Fibroblast of villous mesenchyme (primary cell): ENCODE data around the gene TEDC2. TPM values are rescaled to one million over a fixed set of nuclear protein-coding genes. Genes with fewer than 3 reads are reported as not detected.

Experiments used
- DNase-seq: peaks from one replicate; pipeline ENCODE4 v3.0.0-alpha.2; 2010; ENCODE audit warnings: low read depth
- H3K4me3 ChIP-seq: 2 replicates; pipeline ENCODE4 v1.5.1; 2011; ENCODE audit warnings: low read depth, mild to moderate bottlenecking, low read length
- CTCF ChIP-seq: IDR thresholded peaks from 2 replicates; pipeline ENCODE4 v1.5.1; 2012; ENCODE audit warnings: low read depth, mild to moderate bottlenecking, low read length; ENCODE audit not compliant: insufficient read depth
- total RNA-seq: library from RNA; depleted of rRNA; stranded (reverse); fragments of >200 nt; gene quantifications from 2 replicates; pipeline ENCODE4 v1.2.3, GENCODE V29; 2012

Gene TEDC2
- total RNA-seq, 1 donor, result 6.9 TPM

GRCh38 chr16:2482708-2483534 is 23.0 kb downstream of the TEDC2 start:
- peak overlapping the region; percentile 46 for H3K4me3 ChIP-seq
- DNase-seq, result peak; percentile 77
- TF ChIP-seq CTCF, result no peak

- no peak overlapping the region for H3K4me3 ChIP-seq
- no peak for DNase-seq
- TF ChIP-seq CTCF, result no peak
Observed at GRCh38 chr16:2483939-2484897, 24.3 kb downstream of the TEDC2 start.

- no peak overlapping the region for H3K4me3 ChIP-seq
- no peak for TF ChIP-seq CTCF
- DNase-seq, result peak; percentile 27
Observed at GRCh38 chr16:2484898-2485508, 25.1 kb downstream of the TEDC2 start.

GRCh38 chr16:2485811-2486507 is 26.1 kb downstream of the TEDC2 start:
- no peak overlapping the region for H3K4me3 ChIP-seq
- no peak for DNase-seq
- no peak for TF ChIP-seq CTCF

- H3K4me3 ChIP-seq, result no peak overlapping the region
- no peak for TF ChIP-seq CTCF
- peak; percentile 26 for DNase-seq
Observed at GRCh38 chr16:2486645-2487516, 27.0 kb downstream of the TEDC2 start.

- DNase-seq, result no peak
- no peak for TF ChIP-seq CTCF
- H3K4me3 ChIP-seq, result no peak overlapping the region
Observed at GRCh38 chr16:2487517-2487842, 27.6 kb downstream of the TEDC2 start.
